WTC11 (cell line): Measurements from ENCODE around the gene ADGRL3. TPM values are rescaled to one million over a fixed set of nuclear protein-coding genes. Genes with fewer than 3 reads are reported as not detected.

Experiments
- ATAC-seq: fragments of 200-7000 bp; cut with Tn5 transposase; 2 replicates; pipeline ENCODE4 v1.10.0; 2021; ENCODE audit warnings: mild to moderate bottlenecking, moderate library complexity
- CTCF ChIA-PET: fragments of 300-600 bp; sonication (Branson Sonifier 250); formaldehyde crosslinking; loops from one replicate; lab custom pipeline; 2021; ENCODE audit warnings: antibody characterized with exemption; lab: Charles Lee
- POLR2A ChIA-PET: fragments of 350-600 bp; sonication (Branson Sonifier 250); formaldehyde crosslinking; loops from one replicate; lab custom pipeline; 2021; ENCODE audit warnings: antibody characterized with exemption; lab: Charles Lee
- DNase-seq: peaks from one replicate; pipeline ENCODE4 v3.0.0; 2021; ENCODE audit warnings: low spot score
- H3K27ac Mint-ChIP-seq: 2 replicates; pipeline ENCODE4 v1.8.0; 2021; ENCODE audit warnings: mixed read lengths
- H3K27me3 Mint-ChIP-seq: 2 replicates; pipeline ENCODE4 v1.8.0; 2021; ENCODE audit warnings: low read depth, mild to moderate bottlenecking, moderate library complexity, mixed read lengths
- H3K36me3 Mint-ChIP-seq: 2 replicates; pipeline ENCODE4 v1.8.0; 2021; ENCODE audit warnings: mixed read lengths
- H3K4me1 Mint-ChIP-seq: 2 replicates; pipeline ENCODE4 v1.8.0; 2022; ENCODE audit warnings: mixed read lengths
- H3K4me3 Mint-ChIP-seq: 2 replicates; pipeline ENCODE4 v1.8.0; 2021; ENCODE audit warnings: mild to moderate bottlenecking, moderate library complexity, mixed read lengths
- H3K9me3 Mint-ChIP-seq: 2 replicates; pipeline ENCODE4 v1.8.0; 2021; ENCODE audit warnings: mixed read lengths
- CREM ChIP-seq: sonication (generic); formaldehyde crosslinking; IDR thresholded peaks from 2 replicates; pipeline ENCODE4 v1.8.1; 2022; ENCODE audit warnings: mild to moderate bottlenecking, missing genetic modification reagents, moderate library complexity
- FOXP1 ChIP-seq: sonication (generic); formaldehyde crosslinking; IDR thresholded peaks from 2 replicates; pipeline ENCODE4 v1.8.0; 2022; ENCODE audit warnings: missing genetic modification reagents, mild to moderate bottlenecking, moderate library complexity, borderline replicate concordance
- GRHL2 ChIP-seq: fragments of 250-450 bp; sonication (Bioruptor Pico); IDR thresholded peaks from 2 replicates; pipeline ENCODE4 v1.8.0; 2022; ENCODE audit warnings: mild to moderate bottlenecking, moderate library complexity; ENCODE audit not compliant: insufficient replicate concordance, severe bottlenecking
- JAZF1 ChIP-seq: fragments of 250-450 bp; sonication (Bioruptor Pico); IDR thresholded peaks from 2 replicates; pipeline ENCODE4 v1.9.0; 2021; ENCODE audit warnings: moderate library complexity, mild to moderate bottlenecking, inconsistent platforms
- NFE2L1 ChIP-seq: sonication (generic); formaldehyde crosslinking; IDR thresholded peaks from 2 replicates; pipeline ENCODE4 v1.8.1; 2023; ENCODE audit warnings: missing genetic modification reagents
- RORB ChIP-seq: fragments of 250-450 bp; sonication (Bioruptor Pico); IDR thresholded peaks from 2 replicates; pipeline ENCODE4 v1.9.0; 2021; ENCODE audit warnings: mild to moderate bottlenecking
- SMAD3 ChIP-seq: sonication (generic); formaldehyde crosslinking; IDR thresholded peaks from 2 replicates; pipeline ENCODE4 v1.8.0; 2022; ENCODE audit warnings: missing genetic modification reagents, mild to moderate bottlenecking, borderline replicate concordance
- SOX15 ChIP-seq: fragments of 250-450 bp; sonication (Bioruptor Pico); IDR thresholded peaks from 2 replicates; pipeline ENCODE4 v1.9.0; 2021; ENCODE audit warnings: mild to moderate bottlenecking
- TCF7 ChIP-seq: sonication (generic); formaldehyde crosslinking; IDR thresholded peaks from 2 replicates; pipeline ENCODE4 v1.8.0; 2022; ENCODE audit warnings: mild to moderate bottlenecking, low read depth, missing genetic modification reagents, moderate library complexity
- total RNA-seq: library from RNA; stranded (reverse); gene quantifications from 3 replicates; pipeline ENCODE4 v1.2.3, GENCODE V29; 2021
- TF ChIP-seq, protein P1 (sequence below): fragments of 250-450 bp; sonication (Bioruptor Pico); IDR thresholded peaks from 2 replicates; pipeline ENCODE4 v2.1.2; 2022; ENCODE audit warnings: mild to moderate bottlenecking, moderate library complexity
- TF ChIP-seq, protein P2 (sequence below): fragments of 250-450 bp; sonication (Bioruptor Pico); IDR thresholded peaks from 2 replicates; pipeline ENCODE4 v1.9.0; 2021; ENCODE audit warnings: moderate library complexity, mild to moderate bottlenecking, inconsistent platforms, borderline replicate concordance
- TF ChIP-seq, protein P3 (sequence below): sonication (generic); formaldehyde crosslinking; IDR thresholded peaks from 2 replicates; pipeline ENCODE4 v1.8.0; 2022; ENCODE audit warnings: mild to moderate bottlenecking, missing genetic modification reagents
- TF ChIP-seq, protein P4 (sequence below): sonication (generic); formaldehyde crosslinking; IDR thresholded peaks from 2 replicates; pipeline ENCODE4 v1.8.1; 2023; ENCODE audit warnings: mild to moderate bottlenecking, moderate library complexity, missing genetic modification reagents
- TF ChIP-seq, protein P5 (sequence below): fragments of 250-450 bp; sonication (Bioruptor Pico); IDR thresholded peaks from 2 replicates; pipeline ENCODE4 v1.9.0; 2021; ENCODE audit warnings: mild to moderate bottlenecking
- TF ChIP-seq, protein P6 (sequence below): sonication (generic); formaldehyde crosslinking; IDR thresholded peaks from 2 replicates; pipeline ENCODE4 v1.8.0; 2022; ENCODE audit warnings: missing genetic modification reagents
- TF ChIP-seq, protein P7 (sequence below): sonication (generic); formaldehyde crosslinking; conservative IDR thresholded peaks from 2 replicates; pipeline ENCODE4 v1.8.1; 2022; ENCODE audit warnings: mild to moderate bottlenecking, missing genetic modification reagents
- TF ChIP-seq, protein P8 (sequence below): sonication (generic); formaldehyde crosslinking; IDR thresholded peaks from 2 replicates; pipeline ENCODE4 v1.8.1; 2023; ENCODE audit warnings: mild to moderate bottlenecking, missing genetic modification reagents, borderline replicate concordance

ADGRL3 gene
- total RNA-seq, 1 experiment from 2014 or later, result 8.7 TPM

DNA sequence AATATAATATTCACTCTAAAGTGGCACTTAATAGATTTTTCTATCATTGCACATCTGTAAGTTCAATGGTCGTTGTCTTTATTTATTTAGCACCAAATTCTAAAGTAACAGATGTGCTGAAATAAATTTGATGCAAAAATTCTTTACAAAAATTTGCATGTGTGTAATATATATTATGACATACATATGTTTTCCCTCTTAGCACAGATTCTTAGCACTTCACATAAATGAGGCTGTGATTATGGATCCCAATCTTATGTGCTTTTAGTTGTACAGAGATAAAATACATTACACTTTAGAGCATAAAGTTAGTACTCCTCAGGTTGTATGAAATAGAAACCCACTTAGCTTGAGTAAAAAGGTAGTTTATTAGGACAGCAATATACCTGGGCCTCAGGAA, 915.1 kb downstream of the ADGRL3 start:
- no peak for ATAC-seq

DNA sequence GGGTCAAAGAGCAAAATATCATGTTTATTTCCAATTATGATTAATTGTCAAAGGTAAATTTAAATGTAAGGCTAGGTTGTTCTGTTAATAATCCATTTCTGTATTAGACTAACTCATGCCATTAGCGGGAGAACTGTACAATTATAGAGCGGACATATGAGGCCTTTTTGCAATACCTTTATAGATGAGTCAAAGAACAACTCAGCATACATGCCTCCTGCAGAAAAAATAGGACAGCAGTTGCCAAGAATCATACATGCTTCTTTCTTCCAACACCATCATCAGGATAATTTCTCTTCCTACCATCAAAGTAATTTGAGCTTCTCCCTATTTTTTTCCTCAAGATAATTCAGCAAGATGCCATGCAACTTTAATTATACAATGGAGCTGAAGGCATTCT, 917.8 kb downstream of the ADGRL3 start:
- H3K27me3 Mint-ChIP-seq, result no peaks in the 10 kb centered on the region
- H3K9me3 Mint-ChIP-seq, result no peaks in the 10 kb centered on the region
- ChIA-PET CTCF (no interaction called here), POLR2A (no interaction called here)
- no peaks in the 10 kb centered on the region for H3K36me3 Mint-ChIP-seq
- no peak overlapping the region for H3K4me3 Mint-ChIP-seq
- no peak overlapping the region for H3K27ac Mint-ChIP-seq
- TF ChIP-seq, protein P1, sequence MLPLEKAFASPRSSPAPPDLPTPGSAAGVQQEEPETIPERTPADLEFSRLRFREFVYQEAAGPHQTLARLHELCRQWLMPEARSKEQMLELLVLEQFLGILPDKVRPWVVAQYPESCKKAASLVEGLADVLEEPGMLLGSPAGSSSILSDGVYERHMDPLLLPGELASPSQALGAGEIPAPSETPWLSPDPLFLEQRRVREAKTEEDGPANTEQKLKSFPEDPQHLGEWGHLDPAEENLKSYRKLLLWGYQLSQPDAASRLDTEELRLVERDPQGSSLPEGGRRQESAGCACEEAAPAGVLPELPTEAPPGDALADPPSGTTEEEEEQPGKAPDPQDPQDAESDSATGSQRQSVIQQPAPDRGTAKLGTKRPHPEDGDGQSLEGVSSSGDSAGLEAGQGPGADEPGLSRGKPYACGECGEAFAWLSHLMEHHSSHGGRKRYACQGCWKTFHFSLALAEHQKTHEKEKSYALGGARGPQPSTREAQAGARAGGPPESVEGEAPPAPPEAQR (CRISPR knock-in tag), result no peak
- DNase-seq, result no peak
- no peak for ATAC-seq
- no peaks in the 10 kb centered on the region for H3K4me1 Mint-ChIP-seq

More for the DNA sequence above, 915.1 kb downstream of the ADGRL3 start:
- no peak overlapping the region for H3K4me3 Mint-ChIP-seq
- ChIA-PET POLR2A (no interaction called here), CTCF (no interaction called here)
- DNase-seq, result no peak
- no peaks in the 10 kb centered on the region for H3K36me3 Mint-ChIP-seq
- no peaks in the 10 kb centered on the region for H3K27me3 Mint-ChIP-seq
- TF ChIP-seq, protein P2, sequence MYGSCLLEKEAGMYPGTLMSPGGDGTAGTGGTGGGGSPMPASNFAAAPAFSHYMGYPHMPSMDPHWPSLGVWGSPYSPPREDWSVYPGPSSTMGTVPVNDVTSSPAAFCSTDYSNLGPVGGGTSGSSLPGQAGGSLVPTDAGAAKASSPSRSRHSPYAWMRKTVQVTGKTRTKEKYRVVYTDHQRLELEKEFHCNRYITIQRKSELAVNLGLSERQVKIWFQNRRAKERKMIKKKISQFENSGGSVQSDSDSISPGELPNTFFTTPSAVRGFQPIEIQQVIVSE (CRISPR knock-in tag), result no peak
- TF ChIP-seq, protein P3, sequence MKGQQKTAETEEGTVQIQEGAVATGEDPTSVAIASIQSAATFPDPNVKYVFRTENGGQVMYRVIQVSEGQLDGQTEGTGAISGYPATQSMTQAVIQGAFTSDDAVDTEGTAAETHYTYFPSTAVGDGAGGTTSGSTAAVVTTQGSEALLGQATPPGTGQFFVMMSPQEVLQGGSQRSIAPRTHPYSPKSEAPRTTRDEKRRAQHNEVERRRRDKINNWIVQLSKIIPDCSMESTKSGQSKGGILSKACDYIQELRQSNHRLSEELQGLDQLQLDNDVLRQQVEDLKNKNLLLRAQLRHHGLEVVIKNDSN (CRISPR knock-in tag), result no peak
- TF ChIP-seq GRHL2 (CRISPR knock-in tag) (no peak), CREM (CRISPR knock-in tag) (no peak), JAZF1 (CRISPR knock-in tag) (no peak), FOXP1 (no peak), RORB (CRISPR knock-in tag) (no peak), SOX15 (CRISPR knock-in tag) (no peak)
- TF ChIP-seq, protein P4, sequence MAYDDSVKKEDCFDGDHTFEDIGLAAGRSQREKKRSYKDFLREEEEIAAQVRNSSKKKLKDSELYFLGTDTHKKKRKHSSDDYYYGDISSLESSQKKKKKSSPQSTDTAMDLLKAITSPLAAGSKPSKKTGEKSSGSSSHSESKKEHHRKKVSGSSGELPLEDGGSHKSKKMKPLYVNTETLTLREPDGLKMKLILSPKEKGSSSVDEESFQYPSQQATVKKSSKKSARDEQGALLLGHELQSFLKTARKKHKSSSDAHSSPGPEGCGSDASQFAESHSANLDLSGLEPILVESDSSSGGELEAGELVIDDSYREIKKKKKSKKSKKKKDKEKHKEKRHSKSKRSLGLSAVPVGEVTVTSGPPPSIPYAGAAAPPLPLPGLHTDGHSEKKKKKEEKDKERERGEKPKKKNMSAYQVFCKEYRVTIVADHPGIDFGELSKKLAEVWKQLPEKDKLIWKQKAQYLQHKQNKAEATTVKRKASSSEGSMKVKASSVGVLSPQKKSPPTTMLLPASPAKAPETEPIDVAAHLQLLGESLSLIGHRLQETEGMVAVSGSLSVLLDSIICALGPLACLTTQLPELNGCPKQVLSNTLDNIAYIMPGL (CRISPR knock-in tag), result no peak
- TF ChIP-seq, protein P5, sequence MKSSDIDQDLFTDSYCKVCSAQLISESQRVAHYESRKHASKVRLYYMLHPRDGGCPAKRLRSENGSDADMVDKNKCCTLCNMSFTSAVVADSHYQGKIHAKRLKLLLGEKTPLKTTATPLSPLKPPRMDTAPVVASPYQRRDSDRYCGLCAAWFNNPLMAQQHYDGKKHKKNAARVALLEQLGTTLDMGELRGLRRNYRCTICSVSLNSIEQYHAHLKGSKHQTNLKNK (CRISPR knock-in tag), result no peak
- TF ChIP-seq, protein P6, sequence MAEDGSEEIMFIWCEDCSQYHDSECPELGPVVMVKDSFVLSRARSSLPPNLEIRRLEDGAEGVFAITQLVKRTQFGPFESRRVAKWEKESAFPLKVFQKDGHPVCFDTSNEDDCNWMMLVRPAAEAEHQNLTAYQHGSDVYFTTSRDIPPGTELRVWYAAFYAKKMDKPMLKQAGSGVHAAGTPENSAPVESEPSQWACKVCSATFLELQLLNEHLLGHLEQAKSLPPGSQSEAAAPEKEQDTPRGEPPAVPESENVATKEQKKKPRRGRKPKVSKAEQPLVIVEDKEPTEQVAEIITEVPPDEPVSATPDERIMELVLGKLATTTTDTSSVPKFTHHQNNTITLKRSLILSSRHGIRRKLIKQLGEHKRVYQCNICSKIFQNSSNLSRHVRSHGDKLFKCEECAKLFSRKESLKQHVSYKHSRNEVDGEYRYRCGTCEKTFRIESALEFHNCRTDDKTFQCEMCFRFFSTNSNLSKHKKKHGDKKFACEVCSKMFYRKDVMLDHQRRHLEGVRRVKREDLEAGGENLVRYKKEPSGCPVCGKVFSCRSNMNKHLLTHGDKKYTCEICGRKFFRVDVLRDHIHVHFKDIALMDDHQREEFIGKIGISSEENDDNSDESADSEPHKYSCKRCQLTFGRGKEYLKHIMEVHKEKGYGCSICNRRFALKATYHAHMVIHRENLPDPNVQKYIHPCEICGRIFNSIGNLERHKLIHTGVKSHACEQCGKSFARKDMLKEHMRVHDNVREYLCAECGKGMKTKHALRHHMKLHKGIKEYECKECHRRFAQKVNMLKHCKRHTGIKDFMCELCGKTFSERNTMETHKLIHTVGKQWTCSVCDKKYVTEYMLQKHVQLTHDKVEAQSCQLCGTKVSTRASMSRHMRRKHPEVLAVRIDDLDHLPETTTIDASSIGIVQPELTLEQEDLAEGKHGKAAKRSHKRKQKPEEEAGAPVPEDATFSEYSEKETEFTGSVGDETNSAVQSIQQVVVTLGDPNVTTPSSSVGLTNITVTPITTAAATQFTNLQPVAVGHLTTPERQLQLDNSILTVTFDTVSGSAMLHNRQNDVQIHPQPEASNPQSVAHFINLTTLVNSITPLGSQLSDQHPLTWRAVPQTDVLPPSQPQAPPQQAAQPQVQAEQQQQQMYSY (CRISPR knock-in tag), result no peak
- no peaks in the 10 kb centered on the region for H3K9me3 Mint-ChIP-seq
- H3K4me1 Mint-ChIP-seq, result no peaks in the 10 kb centered on the region
- no peak overlapping the region for H3K27ac Mint-ChIP-seq

DNA sequence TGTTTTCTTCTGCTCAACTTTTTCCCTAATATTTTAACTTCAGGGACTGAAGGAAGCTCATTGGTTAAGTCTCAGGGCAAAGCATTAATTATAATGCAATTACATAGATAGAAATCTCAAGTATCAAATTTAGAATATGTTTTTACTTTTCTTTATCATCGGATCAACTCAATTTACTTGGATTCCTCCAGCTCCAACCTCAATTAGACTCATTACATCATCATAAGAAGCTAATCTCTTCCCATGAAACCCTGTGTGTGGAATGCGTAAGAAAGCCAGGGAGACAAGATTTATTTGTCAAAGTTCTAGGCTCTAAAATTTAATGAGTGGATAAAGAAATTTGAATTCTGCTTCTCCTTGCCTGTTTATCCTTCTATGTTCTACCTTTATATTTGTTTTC, 918.4 kb downstream of the ADGRL3 start:
- DNase-seq (no peak), ATAC-seq (no peak)
- H3K27me3 Mint-ChIP-seq, result no peaks in the 10 kb centered on the region
- POLR2A ChIA-PET, result interaction anchor here (0.7 kb wide), 1 partner anchor 32 kb away, joined by 3 read pairs; no protein-coding TSS in a partner anchor
- no peak overlapping the region for H3K4me3 Mint-ChIP-seq
- no peak overlapping the region for H3K27ac Mint-ChIP-seq
- CTCF ChIA-PET, result no interaction called here
- H3K36me3 Mint-ChIP-seq, result no peaks in the 10 kb centered on the region
- H3K4me1 Mint-ChIP-seq, result no peaks in the 10 kb centered on the region
- no peaks in the 10 kb centered on the region for H3K9me3 Mint-ChIP-seq
- no peak for TF ChIP-seq SOX15 (CRISPR knock-in tag)
- no peak for TF ChIP-seq TCF7 (CRISPR knock-in tag)
- TF ChIP-seq, protein P7, sequence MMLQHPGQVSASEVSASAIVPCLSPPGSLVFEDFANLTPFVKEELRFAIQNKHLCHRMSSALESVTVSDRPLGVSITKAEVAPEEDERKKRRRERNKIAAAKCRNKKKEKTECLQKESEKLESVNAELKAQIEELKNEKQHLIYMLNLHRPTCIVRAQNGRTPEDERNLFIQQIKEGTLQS (CRISPR knock-in tag), result no peak
- TF ChIP-seq, protein P8, sequence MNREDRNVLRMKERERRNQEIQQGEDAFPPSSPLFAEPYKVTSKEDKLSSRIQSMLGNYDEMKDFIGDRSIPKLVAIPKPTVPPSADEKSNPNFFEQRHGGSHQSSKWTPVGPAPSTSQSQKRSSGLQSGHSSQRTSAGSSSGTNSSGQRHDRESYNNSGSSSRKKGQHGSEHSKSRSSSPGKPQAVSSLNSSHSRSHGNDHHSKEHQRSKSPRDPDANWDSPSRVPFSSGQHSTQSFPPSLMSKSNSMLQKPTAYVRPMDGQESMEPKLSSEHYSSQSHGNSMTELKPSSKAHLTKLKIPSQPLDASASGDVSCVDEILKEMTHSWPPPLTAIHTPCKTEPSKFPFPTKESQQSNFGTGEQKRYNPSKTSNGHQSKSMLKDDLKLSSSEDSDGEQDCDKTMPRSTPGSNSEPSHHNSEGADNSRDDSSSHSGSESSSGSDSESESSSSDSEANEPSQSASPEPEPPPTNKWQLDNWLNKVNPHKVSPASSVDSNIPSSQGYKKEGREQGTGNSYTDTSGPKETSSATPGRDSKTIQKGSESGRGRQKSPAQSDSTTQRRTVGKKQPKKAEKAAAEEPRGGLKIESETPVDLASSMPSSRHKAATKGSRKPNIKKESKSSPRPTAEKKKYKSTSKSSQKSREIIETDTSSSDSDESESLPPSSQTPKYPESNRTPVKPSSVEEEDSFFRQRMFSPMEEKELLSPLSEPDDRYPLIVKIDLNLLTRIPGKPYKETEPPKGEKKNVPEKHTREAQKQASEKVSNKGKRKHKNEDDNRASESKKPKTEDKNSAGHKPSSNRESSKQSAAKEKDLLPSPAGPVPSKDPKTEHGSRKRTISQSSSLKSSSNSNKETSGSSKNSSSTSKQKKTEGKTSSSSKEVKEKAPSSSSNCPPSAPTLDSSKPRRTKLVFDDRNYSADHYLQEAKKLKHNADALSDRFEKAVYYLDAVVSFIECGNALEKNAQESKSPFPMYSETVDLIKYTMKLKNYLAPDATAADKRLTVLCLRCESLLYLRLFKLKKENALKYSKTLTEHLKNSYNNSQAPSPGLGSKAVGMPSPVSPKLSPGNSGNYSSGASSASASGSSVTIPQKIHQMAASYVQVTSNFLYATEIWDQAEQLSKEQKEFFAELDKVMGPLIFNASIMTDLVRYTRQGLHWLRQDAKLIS, result no peak
- TF ChIP-seq NFE2L1 (CRISPR knock-in tag), result no peak
- TF ChIP-seq CREM (CRISPR knock-in tag), result no peak
- TF ChIP-seq, protein P2 (CRISPR knock-in tag), result no peak
- no peak for TF ChIP-seq SMAD3 (CRISPR knock-in tag)
- no peak for TF ChIP-seq JAZF1 (CRISPR knock-in tag)
